HG02642 (cell line): ENCODE data around the gene REEP3.
"Not testable (repeated sequence)": the region's sequence is repeated elsewhere in the genome, so short reads cannot be mapped to it uniquely, and the experiment has no call there.

ENCODE experiments used
- ATAC-seq: cut with Tn5 transposase; IDR thresholded peaks from one replicate; pipeline ENCODE4 v1.9.1; 2021; ENCODE audit warnings: mild to moderate bottlenecking; ENCODE audit not compliant: unreplicated experiment, poor library complexity

Gene REEP3, protein sequence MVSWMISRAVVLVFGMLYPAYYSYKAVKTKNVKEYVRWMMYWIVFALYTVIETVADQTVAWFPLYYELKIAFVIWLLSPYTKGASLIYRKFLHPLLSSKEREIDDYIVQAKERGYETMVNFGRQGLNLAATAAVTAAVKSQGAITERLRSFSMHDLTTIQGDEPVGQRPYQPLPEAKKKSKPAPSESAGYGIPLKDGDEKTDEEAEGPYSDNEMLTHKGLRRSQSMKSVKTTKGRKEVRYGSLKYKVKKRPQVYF

DNA sequence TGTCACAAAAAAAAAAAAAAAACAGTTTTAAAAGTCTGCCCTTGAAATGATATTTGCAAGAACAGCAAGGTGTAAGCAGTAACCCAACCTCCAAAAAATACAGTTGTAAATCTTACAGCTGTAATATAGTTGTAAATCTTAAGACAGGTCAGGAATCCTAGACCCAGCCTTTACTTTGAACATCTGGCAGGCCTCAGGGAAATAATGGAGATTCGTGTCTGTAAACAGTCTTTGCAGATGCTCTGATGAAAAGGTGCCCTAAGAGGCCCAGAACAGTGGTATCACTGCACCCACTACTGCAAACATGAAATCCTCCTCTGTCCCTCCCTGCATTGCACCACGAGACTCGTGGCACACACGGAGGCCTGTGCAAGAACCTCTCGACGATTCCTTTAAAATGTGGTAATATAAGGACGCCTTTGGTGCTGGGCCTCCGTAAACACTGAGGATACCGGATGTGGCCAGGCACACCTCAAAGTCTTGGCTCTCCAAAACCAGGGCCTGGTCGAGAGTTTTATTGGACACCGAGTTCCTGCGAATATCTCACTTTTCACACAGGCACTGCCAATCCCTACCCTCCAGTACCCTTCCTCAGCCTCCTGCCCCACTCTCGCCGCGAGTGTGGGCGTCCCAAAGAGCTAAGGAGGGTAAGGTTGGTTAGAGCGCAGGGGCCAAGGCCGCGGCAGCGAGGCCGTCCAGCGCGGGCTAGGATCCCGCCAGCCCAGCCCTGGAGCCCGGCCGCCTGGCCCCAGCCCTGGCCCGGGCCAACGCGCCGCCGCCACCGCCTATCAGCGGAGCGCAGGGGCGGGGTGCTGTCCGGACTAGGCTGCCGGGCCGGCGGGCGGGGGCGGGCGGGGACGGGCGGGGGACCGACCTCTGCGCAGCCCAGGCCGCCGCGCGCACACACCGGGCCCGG is at the start of gene REEP3:
REEP3 (plus strand) TSS at position 902 of the 916 bp plus-strand sequence. CDS start 145 bp downstream, outside the sequence.
- peak; percentile 81 for ATAC-seq

DNA sequence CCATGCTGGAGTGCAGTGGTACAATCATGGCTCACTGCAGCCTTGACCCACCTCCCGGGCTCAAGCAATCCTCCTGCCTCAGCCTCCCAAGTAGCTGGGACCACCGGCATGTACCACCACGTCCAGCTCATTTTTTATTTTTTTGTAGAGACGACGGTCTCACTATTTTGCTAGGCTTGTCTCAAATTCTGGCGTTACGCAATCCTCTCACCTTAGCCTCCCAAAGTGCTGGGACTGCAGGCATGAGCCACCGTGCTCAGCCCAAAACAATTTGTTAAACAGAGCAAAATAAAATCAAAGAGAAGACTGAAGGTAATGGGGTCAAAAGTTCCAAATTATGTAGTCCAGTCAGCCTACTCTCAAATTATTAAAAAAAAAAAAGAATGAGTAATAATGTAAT is 46.7 kb upstream of the REEP3 start:
- no peak for ATAC-seq

DNA sequence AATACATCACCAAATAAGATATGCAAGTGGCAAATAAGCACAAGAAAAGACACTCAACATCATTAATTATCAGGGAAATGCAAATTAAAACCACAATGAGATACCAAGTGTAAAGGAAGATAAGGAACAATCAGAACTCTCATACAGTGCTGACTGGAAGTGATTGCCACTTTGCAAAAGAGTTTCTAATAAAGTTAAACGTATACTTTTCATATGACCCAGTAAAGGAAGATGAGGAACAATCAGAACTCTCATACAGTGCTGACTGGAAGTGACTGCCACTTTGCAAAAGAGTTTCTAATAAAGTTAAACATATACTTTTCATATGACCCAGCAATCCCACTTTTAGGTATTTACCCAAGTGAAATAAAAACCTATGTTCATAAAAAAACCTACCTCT is 43.3 kb upstream of the REEP3 start:
- ATAC-seq = no peak

DNA sequence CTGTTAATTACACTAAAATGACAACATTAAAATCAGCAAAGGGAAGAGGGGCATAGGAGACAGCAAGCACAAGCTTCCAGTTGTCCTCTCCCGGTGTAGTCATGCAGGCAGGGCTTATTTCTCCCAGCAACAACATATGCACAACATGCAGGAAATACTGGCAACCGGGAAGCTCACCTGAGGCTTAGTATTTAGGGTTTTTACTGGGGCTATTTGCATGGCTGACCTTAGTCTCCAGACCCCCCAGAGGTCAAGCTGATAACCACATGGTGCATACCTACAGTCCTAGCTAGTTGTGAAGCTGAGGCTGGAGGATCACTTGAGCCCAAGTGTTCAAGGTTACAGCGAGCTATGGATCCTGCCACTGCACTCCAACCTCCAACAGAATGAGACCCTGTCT is 42.6 kb upstream of the REEP3 start:
- no peak for ATAC-seq

DNA sequence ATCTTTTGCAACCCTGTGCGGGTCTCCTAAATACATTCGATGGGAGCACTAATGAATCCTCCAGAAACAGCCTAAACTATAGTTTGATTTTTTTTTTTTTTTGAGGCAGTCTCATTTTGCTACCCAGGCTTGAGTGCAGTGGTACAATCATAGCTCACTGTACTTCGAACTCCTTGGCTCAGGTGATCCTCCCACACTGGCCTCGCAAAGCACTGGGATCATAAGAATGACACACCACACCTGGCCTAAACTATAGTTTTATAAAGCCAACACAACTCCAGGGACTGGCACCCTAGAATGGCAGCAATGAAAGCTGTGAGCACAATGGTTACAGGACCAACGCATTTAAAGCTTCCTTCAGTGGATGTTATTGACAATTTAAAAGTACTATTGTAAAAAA is 41.0 kb upstream of the REEP3 start:
- ATAC-seq = no peak

DNA sequence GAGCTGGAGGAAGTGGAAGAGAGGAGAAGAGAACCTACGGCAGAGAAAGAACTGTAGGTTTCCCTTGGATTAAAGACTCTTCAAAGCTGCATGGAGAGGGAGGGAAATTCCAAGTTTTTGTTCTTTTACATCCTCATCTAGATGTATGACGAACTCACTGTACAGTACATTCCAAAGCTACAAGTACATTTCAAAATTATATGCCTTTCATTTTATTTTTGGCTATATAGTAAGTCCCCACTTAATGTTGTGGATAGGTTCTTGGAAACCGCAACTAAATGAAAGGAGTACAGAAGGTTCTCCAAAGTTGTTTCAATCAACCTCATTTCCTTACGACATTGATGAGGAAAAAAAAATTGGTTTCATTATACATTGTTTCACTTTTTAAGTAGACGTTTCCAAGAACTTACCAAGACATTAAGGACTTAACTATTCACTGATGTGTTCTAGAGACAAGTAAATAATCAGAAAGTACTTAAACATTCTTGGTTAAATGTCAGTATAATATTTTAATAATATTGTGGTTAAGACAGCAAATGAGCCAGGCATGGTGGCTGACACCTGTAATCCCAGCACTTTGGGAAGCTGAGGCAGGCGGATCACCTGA is 39.3 kb upstream of the REEP3 start:
- no peak for ATAC-seq

DNA sequence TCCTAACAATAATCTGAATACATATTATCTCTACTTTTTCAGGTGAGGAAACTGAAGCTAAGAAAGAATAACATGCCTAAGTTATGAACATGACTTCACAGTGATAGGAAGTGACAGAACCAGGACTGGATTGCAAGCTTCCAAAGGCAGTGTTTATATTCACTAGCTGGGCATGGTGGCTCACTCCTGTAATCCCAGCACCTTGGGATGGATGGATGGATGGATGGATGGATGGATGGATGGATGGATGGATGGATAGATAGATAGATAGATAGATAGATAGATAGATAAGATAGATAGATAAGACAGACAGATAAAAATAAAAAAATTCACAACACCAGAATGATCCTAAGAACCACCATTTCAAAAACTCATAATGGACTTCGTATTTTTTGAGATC is 37.2 kb upstream of the REEP3 start:
- no peak for ATAC-seq

DNA sequence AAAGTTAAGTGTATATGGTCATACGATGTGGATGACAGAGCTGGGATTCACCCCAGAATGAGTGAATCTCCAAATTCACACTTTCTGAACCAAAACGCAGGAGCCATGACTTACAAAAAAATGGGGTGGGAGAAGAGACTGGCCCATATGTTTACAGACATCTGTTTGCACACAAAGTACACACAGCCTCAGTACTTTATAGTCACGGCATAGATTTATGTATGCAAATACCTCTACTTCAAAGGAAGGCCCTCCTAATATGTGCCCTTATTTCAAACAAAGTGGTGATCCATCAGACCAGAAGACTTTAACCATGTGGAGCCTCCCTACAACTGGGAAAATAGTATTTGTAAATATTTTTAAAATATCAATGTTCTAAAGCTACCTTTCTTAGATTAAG is 33.2 kb upstream of the REEP3 start:
- no peak for ATAC-seq

DNA sequence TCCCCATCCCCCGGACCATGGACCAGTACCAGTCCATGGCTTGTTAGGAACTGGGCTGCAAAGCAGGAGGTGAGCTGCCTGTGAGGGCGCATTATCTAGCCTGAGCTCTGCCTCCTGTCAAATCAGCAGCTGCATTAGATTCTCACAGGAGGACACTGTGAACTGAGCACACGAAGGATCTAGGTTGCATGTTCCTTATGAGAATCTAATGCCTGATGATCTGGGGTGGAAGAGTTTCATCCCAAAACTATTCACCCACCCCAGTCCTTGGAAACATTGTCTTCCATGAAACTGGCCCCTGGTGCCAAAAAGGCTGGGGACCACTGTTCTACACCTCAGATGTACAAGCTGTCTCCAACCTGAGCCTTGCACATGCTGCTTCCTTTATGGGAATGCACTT is 31.4 kb upstream of the REEP3 start:
- ATAC-seq = no peak

DNA sequence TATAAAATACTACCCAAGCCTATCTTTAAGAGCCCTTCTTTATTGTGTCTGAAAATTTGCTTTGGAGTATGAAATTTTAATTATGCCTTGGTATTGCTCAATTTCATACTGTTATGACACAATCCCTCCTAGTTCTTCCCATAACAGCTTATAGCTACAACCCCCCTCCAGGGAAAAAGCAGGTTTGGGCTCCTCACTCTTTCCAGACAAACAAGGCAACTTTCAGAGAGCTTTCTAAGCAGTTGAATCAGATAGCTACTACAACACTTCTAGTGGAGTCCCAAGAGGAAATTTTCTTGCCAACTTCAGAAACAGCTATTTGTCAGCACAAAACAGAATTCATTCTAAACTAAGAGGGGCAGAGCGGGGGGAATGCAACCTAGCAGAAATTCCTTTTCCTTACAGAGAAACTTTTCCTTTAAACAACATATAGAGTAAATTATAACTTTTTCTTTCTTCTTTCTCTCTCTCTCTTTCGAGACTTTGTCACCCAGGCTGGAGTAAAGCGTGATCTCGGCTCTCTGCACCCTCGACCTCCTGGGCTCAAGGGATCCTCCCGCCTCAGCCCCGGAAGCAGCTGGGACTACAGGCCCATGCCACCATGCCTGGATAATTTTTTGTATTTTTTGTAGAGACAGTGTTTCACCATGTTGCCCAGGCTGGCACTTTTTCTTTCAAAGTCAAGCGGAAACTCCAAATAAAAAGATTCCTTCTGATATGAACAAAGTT is 29.4 kb upstream of the REEP3 start:
- ATAC-seq = no peak

DNA sequence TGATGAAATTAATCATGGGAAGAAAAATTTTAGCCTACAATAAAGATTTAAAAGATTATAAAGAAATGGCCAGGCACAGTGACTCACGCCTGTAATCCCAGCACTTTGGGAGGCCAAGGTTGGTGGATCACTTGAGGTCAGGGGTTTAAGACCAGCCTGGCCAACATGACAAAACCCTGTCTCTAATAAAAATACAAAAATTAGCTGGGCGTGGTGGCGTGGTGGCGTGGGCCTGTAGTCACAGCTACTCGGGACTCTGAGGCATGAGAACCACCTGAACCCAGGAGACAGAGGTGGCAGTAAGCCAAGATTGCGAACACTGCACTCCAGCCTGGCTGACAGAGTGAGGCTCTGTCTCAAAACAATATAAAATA is 28.9 kb upstream of the REEP3 start:
- not testable (repeated sequence) for ATAC-seq

DNA sequence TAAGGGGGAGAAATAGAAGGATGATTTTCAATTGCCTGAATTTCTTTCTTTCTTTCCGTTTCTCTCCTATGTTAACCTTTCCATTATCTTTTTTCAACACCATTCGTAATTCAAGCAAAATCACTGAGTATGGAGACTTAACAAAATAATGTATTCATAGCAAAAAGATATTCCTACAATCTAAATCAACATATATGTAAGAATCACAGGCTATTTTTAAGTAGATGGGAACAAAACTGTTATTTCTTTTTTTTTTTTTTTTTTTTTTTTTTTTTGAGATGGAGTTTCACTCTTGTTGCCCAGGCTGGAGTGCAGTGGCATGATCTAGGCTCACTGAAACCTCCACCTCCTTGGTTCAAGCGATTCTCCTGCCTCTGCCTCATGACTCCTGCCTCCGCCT is 28.2 kb upstream of the REEP3 start:
- ATAC-seq = no peak

DNA sequence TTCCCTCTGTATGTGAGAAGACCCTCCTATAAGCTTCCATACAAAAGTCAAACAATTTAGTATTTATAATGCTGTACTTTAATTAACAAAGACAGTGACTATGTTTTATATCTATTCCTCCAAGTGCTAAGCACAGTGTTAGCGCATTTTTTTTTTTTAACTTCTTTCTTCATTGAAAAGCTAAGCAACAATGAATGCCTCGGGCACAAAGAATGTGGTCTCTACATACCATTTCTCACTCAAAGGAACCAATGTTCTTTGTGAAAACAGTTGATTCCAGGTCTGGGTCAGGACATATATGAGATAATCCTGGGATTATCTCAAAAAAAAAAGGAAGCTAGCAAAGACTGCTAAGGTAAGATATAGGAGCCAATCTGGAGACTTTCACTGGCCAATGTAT is 26.2 kb upstream of the REEP3 start:
- no peak for ATAC-seq

DNA sequence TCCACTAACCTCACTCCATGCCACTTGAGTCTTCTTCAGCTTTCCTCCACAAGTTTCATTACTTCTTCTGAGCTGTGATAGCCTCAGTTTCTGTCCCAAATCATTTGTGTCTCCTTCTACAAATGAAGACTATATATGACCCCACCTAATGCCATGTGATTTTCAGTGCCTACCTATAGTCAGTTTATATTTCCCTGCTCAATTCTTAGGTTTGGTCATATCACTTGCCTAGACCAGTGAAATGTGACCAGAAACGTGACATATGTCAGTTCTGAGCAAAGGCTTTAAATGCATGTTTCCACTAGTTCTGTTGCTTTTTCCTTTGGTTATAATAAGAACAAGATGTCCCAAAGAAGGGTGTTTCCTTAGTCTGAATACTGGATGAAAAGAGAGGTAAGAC is 24.6 kb upstream of the REEP3 start:
- no peak for ATAC-seq

DNA sequence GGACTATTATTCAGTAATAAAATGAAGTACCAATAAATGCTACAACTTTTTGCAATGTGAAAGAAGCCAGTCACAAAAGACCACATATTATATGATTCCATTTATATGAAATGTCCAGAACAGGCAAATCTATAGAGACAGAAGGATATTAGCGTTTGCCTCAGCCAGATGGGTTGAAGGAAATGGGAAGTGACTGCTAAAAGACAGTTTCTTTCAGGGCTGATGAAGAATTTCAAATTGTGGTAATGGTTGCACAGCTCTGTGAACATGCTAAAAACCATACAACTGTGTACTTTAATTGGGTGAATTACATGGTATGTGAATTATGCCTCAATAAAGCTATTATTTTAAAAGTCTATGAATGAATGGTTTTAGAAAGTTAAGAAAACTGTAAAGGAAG is 23.9 kb upstream of the REEP3 start:
- no peak for ATAC-seq

DNA sequence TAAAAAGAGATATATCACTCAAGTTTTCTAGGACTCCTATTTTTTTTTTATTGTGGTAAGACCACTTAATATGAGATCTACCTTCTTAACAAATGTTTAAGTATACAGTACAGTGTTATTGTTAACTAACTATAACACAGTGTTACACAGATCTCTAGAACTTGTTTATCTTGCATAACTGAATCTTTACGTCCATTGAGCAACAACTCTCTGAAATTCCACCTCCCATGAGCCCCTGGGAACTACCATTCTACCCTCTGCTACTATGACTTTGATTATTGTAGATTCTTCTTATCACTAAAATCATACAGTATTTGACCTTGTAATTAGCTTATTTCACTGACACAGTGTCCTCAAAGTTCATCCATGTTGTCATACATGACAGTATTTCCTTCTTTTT is 22.5 kb upstream of the REEP3 start:
- no peak for ATAC-seq

DNA sequence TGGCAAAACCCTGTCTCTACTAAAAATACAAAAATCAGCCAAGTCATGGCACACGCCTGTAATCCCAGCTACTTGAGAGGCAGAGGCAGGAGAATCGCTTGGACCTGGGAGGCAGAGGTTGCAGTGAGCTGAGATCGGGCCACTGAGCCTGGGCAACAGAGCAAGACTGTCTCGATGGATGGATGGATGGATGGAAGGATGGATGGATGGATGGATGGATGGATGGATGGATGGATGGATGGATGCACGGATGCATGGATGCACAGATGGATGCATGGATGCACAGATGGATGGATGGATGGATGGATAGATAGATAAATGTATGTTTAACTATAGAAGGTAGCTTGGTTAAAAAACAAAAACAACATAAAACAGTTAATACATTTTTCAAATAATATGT is 20.6 kb upstream of the REEP3 start:
- not testable (repeated sequence) for ATAC-seq

DNA sequence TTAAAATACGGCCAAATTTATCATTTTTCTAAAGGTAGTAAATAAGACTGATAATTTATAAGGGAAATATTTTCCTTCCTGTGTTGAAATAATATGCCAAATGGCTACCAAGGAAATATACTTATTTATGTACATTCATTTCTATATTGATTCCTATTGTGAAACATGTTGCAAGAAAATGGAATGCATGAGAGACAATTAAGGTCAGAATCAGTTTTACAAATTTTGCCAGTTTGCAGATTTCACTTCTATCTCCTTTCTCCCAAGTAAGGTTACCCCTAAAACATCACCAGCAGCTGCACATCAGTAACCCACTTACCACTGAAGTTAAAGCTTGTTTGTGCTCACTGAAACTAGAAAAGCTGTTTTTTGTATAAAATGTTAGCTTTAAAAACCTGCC is 19.2 kb upstream of the REEP3 start:
- ATAC-seq = no peak

DNA sequence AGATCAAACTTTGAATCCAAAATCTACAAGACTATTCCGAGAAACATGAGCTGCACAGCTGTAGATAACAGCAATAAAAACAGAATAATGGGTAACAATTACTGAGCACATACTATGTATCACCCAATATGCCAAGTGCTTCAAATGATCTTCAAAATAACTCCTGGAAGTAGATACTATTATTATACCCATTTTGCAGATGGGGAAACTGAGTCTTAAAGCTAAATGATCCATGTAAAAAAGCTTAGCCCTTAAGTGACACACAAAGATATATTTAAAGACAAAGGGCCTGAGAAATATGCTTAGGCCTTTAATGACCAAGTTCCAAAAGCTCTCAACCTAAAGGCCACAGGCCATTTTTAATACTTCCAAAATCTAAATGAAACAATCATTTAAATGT is 18.4 kb upstream of the REEP3 start:
- no peak for ATAC-seq

DNA sequence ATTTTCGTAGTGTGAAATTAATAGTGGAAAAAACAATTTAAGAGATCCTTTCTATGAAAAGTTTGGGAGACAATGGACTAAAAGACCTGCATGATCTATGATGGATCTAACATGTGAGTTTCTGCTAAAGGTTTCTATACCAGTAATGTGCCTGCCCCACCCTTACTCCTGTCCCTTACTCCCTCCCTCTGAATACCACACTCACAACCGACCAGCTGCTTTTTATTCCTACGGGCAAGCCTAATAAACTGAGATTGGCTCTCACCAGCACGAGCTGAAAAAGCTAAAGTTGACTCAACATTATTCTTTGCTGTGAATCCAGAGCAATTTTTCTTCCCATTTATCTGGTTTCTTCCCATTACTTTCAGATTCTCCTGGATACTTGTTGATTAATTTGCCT is 17.8 kb upstream of the REEP3 start:
- ATAC-seq = no peak
